Measurements from ENCODE around the gene GRB14.
"Not testable (repeated sequence)": the region's sequence is repeated elsewhere in the genome, so short reads cannot be mapped to it uniquely, and the experiment has no call there.

GRB14 gene

GRCh38 chr2:164551519-164551918 lies 69.8 kb downstream of the GRB14 start:
- H3K27ac Mint-ChIP-seq: no peak overlapping the region
- H3K9me3 Mint-ChIP-seq: no peaks in the 10 kb centered on the region
- H3K4me3 Mint-ChIP-seq: no peak overlapping the region
- H3K27me3 Mint-ChIP-seq (ENCODE audit: low read depth): no peaks in the 10 kb centered on the region
- TF ChIP-seq CTCF (IDR thresholded peaks at IDR 0.05; ENCODE audit: unreplicated experiment in 3 of 3): no peak
- H3K36me3 Mint-ChIP-seq (ENCODE audit: low read depth): peaks cover 17% of the 10 kb centered on the region
- no peaks in the 10 kb centered on the region for H3K4me1 Mint-ChIP-seq

- H3K36me3 Mint-ChIP-seq (ENCODE audit: low read depth): peaks cover 28% of the 10 kb centered on the region
- H3K27ac Mint-ChIP-seq; H3K27me3 Mint-ChIP-seq (ENCODE audit: low read depth); H3K4me1 Mint-ChIP-seq; H3K9me3 Mint-ChIP-seq; H3K4me3 Mint-ChIP-seq: not testable (repeated sequence)
These were observed 71.6 kb downstream of the GRB14 start for GRCh38 chr2:164549705-164550104.

DNA sequence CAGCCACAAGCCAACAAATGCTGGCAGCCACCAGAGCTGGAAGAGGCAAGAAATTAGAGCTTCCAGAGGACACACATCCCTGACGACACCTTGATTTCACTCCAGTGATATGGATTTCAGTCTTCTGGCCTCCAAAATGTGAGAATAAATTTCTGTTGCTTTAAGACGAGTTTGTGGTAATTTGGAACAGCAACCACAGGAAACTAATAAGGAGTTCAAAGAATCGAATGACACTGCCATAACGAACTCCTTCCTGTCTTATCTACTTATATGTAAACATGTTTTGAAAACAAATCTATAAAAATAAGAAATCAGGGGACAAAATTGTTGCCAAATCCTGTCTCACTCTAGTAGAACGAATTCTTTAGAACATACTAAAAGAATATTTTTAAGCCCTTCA lies 75.8 kb downstream of the GRB14 start:
- Mint-ChIP-seq H3K27me3 (ENCODE audit: low read depth) (no peaks in the 10 kb centered on the region), H3K9me3 (peaks cover 8% of the 10 kb centered on the region), H3K27ac (no peak overlapping the region), H3K4me3 (no peak overlapping the region), H3K36me3 (ENCODE audit: low read depth) (peaks cover 26% of the 10 kb centered on the region), H3K4me1 (peaks cover 12% of the 10 kb centered on the region)
- no peak for TF ChIP-seq CTCF (IDR thresholded peaks at IDR 0.05; ENCODE audit: unreplicated experiment in 3 of 3)

DNA sequence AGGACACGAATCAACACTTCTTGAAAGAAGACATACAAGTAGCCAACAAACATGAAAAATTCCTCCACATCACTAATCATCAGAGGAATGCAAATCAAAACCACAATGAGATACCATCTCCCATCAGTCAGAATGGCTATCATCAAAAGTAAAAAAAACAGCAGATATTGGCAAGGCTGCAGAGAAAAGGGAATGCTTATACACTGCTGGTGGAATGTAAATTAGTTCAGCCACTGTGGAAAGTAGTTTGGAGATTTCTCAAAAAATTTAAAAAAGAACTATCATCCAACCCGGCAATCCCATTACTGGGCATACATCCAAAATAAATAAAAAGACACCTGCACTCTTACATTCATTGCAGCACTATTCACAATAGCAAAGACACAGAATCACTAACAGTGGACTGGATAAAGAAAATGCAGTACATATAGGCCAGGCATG lies 78.7 kb downstream of the GRB14 start:
- H3K27me3 Mint-ChIP-seq (ENCODE audit: low read depth): no peaks in the 10 kb centered on the region
- no peak for TF ChIP-seq CTCF (IDR thresholded peaks at IDR 0.05; ENCODE audit: unreplicated experiment in 3 of 3)
- peak overlapping the region in 2 of 3 experiments; percentile 19 to 58 for H3K27ac Mint-ChIP-seq
- H3K36me3 Mint-ChIP-seq (ENCODE audit: low read depth): peaks cover 22% of the 10 kb centered on the region
- peaks cover 8% of the 10 kb centered on the region for H3K9me3 Mint-ChIP-seq
- H3K4me3 Mint-ChIP-seq: no peak overlapping the region
- peaks cover 18% of the 10 kb centered on the region for H3K4me1 Mint-ChIP-seq

DNA sequence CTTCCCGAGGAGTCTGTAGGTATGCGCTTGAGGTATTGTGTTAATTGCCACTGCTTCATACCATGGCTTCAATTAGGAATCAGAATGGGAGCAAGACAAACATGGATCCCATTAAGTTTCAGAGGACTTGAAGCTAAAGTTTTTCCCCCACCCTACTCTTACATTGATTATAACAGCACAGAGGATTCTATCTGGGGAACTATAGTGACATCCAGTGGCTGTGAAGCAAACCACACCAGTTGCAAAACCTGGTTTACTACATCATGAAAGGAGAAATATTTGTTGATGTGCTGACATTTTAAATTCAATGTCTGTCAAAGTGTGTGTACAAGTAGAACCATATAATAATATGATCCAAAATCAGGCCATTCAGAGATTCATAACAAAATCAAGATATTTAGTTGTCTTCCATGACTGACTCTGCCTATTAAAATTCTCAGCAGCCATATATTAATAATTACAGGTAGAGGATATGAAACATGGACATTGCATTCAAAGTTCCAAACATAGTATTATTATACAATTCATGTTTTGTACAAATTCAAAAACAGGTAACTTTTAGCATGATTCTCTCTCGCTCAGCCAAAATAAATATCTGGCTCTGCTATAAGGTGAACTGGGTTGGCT lies 82.9 kb downstream of the GRB14 start:
- H3K9me3 Mint-ChIP-seq: no peaks in the 10 kb centered on the region
- H3K36me3 Mint-ChIP-seq (ENCODE audit: low read depth): peaks cover 4% of the 10 kb centered on the region
- H3K27me3 Mint-ChIP-seq (ENCODE audit: low read depth): no peaks in the 10 kb centered on the region
- TF ChIP-seq CTCF (IDR thresholded peaks at IDR 0.05; ENCODE audit: unreplicated experiment in 3 of 3): peak; percentile 60 to 72 (median 67)
- no peak overlapping the region for H3K4me3 Mint-ChIP-seq
- peaks cover 27% of the 10 kb centered on the region for H3K4me1 Mint-ChIP-seq
- peak overlapping the region; percentile 21 to 32 (median 23) for H3K27ac Mint-ChIP-seq

DNA sequence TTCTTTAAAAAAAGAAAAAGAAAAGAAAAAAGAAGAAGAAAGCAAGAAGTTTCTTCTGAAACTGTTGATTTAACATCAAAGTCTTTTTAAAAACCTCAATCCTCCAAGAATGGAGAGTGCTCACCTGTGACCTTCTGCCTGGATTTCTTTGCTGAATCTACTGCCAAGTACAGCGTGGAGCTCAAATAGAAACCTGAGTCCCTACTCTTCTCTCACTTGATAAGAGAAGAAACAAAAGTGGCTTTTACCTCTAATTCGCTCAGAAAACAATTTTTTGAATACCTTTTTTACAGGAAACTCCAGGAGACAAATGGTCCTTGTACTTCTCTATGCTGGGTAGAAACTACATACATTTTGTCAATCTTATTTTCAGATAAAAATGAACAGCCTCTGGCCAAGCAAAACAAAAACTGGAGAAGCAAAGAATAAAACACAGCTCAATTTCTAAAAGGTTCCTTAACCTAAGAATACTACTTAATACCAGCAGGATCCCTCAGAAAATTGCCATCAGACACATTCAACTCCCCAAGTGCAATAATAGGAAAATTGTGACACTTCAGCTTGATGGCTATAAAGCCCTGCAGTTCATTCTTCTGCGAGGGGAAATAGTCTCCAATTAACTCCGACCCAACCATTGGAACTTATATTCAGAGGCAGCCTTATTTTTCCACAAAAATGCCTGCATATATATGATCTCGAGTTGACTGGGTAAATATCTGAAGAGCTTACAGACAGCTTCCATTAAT lies 85.8 kb downstream of the GRB14 start:
- no peaks in the 10 kb centered on the region for H3K9me3 Mint-ChIP-seq
- no peaks in the 10 kb centered on the region for H3K36me3 Mint-ChIP-seq (ENCODE audit: low read depth)
- no peak overlapping the region for H3K4me3 Mint-ChIP-seq
- H3K27ac Mint-ChIP-seq: peak overlapping the region; percentile 35 to 58 (median 42)
- TF ChIP-seq CTCF (IDR thresholded peaks at IDR 0.05; ENCODE audit: unreplicated experiment in 3 of 3): no peak
- H3K4me1 Mint-ChIP-seq: peaks cover 15% of the 10 kb centered on the region
- H3K27me3 Mint-ChIP-seq (ENCODE audit: low read depth): peaks cover 3% of the 10 kb centered on the region
